MM.1S (cell line): ENCODE results near the gene S100A16.

Source experiments
- EZH2 ChIP-seq: fragments of 300-600 bp; sonication (generic); optimal IDR thresholded peaks from 2 replicates; pipeline ENCODE3; 2017; ENCODE audit warnings: low read depth, mild to moderate bottlenecking, antibody characterized with exemption, low read length, mixed read lengths
- TF ChIP-seq, protein P1 (sequence below): fragments of 300-600 bp; sonication (generic); IDR thresholded peaks from 2 replicates; pipeline ENCODE4 v1.5.1; 2016; ENCODE audit warnings: antibody characterized with exemption, low read length, mixed read lengths

DNA sequence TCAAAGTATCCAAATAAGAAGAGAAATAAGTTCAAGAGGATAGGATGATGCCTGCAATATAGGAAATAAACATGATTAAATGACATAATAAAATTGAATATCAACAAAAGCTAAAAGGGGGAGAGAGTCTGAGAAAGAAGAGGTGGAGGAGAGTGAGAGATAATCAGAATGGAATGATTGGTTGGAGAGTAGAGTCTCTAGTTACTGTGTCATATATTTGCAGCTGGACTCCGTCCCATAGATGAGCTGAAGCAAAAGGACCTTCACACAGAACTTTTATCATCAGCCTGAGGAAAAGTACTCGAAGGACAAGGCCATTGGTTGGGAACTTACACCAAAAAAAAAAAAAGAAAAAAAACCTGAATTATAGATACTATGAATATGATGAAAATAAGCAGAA lies 24.5 kb downstream of the S100A16 start:
- TF ChIP-seq, protein P1, sequence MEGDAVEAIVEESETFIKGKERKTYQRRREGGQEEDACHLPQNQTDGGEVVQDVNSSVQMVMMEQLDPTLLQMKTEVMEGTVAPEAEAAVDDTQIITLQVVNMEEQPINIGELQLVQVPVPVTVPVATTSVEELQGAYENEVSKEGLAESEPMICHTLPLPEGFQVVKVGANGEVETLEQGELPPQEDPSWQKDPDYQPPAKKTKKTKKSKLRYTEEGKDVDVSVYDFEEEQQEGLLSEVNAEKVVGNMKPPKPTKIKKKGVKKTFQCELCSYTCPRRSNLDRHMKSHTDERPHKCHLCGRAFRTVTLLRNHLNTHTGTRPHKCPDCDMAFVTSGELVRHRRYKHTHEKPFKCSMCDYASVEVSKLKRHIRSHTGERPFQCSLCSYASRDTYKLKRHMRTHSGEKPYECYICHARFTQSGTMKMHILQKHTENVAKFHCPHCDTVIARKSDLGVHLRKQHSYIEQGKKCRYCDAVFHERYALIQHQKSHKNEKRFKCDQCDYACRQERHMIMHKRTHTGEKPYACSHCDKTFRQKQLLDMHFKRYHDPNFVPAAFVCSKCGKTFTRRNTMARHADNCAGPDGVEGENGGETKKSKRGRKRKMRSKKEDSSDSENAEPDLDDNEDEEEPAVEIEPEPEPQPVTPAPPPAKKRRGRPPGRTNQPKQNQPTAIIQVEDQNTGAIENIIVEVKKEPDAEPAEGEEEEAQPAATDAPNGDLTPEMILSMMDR = no peak
- no peak for TF ChIP-seq EZH2
